GM19043 (cell line): ENCODE results near the gene RIOK3.
"Not testable (repeated sequence)": the region's sequence is repeated elsewhere in the genome, so short reads cannot be mapped to it uniquely, and the experiment has no call there.

Source experiments
- ATAC-seq: cut with Tn5 transposase; IDR thresholded peaks from one replicate; pipeline ENCODE4 v1.9.1; 2021; ENCODE audit warnings: low read depth; ENCODE audit not compliant: unreplicated experiment

Gene RIOK3

DNA sequence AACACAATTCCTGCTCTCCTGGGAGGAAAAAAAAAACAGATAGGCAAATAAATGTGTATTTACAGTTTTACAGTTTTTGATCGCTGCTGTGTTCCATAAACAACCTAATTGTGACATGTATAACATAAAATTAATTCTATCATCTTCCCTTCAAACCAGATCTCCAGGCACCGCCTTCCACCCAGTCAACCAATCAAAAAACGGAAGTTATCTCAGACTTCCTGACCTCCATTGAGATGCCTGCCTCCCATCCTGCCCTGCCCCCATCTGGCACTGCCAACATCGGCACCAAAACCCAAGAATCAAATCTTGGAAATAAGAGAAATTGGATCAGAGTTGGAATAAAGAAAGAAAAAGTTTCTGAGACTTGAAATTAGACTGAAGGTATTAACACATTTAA is 3.1 kb upstream of the RIOK3 start:
- ATAC-seq, result no peak

DNA sequence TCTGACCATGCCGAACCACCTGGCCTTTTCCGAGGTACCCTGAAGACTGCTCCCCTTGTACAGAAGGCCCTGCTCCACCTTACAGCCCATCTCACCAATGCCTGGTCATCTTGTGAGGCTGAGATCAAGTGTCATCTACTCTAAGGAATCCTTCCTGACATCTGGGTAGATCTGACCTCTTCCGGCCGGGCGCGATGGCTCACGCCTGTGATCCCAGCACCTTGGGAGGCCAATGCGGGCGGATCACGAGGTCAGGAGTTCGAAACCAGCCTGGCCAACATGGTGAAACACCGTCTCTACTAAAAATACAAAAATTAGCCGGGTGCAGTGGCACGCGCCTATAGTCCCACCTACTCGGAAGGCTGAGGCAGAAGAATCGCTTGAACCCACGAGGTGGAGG is 2.1 kb upstream of the RIOK3 start:
- no peak for ATAC-seq

DNA sequence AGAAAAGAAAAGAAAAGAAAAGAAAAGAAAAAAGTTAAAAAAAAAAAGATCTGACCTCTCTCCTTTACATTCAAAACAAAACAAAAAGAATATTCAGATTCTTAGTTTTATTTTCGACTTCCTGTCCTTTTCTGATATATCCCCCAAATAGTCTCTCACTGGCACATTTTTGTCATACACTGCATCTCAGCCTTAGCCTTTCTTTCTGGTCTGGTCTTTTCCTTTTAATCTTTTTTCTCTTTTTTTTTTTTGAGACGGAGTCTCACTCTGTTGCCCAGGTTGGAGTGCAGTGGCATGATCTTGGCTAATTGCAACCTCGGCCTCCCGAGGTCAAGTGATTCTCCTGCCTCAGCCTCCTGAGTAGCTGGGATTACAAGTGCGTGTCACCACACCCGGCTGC is 1.6 kb upstream of the RIOK3 start:
- ATAC-seq, result no peak

DNA sequence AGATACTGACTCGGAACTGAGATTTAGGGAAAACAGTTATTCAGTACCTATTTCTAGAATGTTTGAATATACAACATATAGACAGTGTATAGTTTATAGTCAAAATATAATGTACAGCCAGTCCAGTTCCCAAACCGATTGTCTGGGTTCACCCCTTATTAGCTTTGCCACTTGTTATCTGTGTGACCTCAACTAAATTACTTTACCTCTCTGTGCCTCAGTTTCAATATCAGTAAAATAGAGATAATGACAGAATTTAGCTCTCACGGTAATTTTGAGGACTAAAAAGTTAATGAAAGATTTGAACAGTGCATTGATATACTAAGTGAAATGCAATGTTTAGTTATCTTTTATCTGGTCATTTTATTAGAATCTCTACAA is 750 bp upstream of the RIOK3 start:
- no peak for ATAC-seq

DNA sequence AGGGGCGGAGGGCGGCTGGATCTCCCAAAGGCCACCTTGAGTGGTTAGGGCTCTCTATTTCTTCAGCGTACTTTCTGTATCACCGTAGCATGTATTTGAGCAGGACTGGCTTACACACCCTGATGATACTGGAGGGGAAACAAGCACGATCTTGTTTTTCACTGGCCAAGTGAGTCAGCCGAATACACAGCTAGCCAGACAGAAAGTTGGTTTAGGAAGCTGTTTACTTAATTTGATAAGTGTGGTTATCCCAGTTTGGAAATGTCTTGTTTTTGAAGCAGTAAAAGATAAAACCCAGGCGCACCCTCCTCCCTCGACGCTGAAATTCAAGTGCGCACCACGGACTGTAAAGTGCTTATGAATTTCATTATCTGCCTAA is 582 bp downstream of the RIOK3 start:
- no peak for ATAC-seq

DNA sequence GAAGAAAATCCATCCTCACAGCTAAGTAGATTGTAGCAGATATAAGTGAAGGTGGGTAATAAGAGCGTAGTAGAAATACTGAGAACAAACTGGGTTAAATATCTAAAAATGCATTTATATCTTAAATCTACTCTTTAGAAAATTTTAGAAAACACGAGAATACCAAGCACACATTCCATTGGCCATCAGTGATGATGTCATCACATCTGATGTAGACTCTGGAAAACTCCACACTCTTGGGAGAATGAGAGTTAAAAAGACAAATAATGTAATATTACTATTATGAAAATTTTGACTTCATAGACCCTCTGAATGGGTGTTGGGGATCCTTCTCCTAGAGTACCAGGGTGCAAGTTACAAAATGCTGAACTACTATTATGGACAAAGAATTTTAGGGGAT is 3.7 kb downstream of the RIOK3 start:
- ATAC-seq, result no peak

DNA sequence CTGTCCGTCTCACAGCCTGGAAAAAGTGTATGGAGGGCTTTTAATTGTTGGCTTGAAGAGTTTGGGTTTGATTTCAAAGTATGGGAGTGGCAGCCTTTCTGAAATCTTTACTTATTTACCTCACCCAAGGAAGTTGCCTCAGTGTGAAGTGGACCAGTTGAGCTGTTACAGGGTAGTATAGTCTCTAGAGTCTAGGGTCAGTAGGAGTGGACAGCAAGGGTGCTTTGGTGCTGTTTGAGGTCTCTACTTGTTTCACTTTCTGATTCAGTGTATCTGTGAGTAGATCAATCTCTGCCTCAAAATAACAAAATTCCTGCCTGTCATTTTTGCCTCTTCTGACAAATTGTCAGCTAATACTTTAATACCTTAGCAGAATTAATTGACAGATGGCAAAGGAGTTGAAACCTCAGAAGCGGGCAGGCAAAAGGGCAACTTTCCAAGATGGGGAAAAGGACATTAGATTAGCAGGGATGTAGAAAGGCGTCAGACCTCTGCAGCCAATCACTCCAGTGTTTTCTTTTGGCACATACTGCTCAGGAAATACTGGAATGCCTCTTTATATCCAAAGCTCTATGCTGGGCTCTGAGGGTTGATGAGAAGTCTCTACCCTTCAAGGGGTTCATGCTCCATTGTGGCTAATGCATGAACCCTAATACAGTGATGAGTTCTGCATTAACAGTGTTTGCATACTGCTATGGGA is 5.9 kb downstream of the RIOK3 start:
- ATAC-seq, result no peak

DNA sequence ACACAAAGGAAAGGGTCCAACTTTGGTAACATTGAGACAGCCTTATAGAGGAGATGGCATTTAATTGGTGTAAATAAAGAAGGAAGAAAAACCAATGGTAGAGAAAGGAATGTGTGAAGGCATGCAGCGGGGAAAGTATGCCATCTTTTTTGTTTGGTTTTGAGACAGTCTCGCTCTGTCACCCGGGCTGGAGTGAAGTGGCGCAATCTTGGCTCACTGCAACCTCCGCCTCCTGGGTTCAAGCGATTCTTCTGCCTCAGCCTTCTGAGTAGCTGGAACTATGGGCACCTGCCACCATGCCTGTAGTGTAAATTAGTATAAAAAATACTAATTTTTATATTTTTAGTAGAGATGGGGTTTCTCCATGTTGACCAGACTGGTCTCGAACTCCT is 6.4 kb downstream of the RIOK3 start:
- ATAC-seq, result no peak

DNA sequence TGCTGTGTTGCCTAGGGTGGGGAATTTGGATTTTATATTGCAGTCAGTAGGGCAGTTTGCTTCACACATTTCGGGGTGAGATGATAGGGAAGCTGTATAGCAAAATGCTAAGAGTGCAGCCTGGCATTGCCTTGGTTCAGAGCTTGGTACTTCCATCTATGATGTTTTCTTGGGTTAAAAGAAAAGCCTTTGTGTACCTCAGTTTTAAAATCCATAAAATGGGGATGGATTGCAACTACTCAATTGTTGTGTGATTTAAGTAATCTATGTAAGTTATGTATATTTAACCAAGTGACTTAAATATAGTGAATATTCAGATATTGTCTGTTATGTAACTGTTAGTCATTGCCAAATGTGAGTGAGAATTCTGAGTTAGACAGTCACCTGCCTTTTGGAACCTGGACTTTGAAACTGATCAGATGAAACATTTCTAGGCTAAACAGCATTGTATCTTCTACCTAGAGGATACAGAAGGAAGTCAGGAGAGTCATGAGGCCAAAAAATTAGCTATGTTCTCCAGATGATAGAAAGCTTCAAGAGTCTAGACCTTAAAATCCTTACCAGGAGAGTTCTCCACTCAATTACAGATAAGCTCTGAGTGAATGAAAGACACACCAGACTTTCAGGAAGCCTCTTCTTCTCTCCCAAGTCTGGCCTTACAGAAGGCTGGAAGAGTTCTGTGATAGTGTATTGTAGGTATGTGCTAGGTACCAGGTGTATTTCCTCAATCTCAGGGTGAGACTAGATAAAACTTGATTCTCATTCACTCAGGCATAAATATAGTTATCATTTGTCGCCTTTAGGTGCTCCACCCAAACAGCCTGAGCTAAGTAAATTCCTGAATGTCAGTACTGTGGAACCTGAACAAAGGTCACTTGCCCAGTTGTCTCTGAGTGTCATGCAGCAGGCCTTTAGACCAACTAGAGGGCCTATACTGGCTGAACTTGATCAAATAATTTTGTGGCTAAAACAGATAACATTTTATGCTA is 7.5 kb downstream of the RIOK3 start:
- no peak for ATAC-seq

DNA sequence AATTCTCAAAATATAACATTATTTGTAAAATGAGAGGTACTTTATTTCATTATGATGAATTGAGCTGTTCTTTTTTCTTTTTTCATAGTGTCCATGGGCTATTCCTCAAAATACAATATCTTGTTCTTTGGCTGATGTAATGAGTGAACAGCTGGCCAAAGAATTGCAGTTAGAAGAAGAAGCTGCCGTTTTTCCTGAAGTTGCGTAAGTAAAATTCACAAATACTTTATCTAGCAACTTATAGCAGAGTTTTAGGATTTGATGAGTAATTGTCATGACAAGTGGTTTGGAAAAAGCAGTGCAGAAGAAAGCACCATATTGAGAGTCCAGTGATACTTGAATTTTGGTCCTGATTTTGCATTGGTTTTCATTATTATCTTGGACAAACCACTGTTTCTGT is 9.8 kb downstream of the RIOK3 start:
- ATAC-seq, result no peak

DNA sequence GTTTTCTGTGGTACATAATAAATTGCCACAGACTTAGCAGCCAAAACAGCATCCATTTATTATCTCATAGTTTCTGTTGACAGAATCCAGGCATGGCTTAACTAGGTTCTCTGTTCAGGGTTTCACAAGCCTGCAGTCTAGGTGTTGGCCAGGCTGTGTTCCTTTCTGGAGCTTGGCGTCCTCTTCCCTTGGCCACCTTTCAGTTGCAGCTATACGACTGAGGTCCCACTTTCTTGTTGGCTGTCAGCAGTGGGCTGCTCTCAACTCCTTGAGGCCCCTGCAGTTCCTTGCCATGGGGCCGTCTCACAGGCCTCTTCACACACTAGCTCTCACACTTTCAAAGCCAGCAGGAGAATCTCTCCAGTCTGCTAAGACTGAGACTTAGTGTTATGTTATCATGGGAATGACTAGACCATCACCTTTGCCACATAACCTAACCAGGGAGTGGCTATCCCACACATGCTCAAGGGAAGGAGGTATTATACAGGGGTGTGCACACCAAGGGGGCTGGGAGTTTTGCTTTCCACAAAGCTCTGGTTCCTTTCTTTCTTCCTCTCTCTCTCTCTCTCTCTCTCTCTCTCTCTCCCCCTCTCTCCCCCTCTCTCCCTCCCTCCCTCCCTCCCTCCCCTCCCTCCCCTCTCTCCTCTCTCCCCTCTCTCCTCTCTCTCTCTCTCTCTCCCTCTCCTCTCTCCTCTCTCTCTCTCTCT is 15.8 kb downstream of the RIOK3 start:
- no peak for ATAC-seq

DNA sequence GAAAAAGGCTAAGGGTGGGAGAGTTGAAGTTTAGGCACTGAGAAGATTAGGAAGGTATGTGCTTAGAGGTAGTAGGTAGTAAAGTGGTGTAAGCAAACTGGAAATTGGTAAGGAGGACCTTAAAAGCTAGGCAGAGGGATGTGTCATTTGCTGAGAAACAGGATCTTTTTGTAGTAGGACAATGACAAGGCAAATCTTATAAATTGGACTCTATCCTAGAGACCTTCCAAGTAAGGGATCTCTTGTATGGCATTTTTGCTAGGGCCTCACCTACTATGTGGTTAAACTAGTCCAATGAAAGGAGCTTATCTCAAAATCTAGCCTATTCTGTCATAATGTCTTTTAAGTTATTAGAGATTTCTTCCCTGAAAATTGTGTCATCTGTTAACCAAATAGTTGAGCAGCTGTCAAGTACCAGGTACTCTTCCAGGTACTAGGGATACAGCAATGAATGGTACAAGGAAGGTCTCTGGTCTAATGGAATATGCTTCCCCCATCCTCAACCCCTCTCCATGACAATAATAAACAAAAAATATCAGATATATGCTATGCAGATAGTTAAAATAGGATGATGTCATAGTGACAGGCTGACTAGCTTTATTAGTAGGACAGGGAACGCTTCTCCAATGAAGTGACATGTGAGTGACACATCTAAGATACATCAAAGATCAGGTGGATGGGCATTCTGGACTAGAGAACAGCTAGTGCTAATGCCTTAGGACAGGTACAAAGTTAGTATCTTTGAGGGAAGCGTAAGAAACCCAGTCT is 17.7 kb downstream of the RIOK3 start:
- ATAC-seq, result no peak

DNA sequence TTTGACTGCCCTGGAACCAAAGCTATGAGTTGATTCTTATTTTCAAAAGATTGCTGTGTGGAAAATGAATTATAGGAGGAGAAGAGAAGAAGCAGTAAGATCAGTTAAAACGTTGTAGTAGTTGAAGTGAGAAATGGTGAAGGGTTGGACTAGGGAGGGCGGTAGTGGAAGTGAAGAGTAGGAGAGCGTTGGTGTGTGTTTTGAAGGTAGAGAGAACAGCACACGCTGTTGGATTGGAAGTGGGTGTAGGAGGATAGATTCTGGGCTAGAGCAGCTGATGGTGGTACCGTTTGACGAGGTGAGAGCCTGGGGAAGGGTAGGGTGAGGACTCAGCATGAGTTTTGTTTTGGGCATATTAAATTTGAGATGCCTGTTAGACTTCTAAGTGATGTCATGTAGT is 18.4 kb downstream of the RIOK3 start:
- no peak for ATAC-seq

DNA sequence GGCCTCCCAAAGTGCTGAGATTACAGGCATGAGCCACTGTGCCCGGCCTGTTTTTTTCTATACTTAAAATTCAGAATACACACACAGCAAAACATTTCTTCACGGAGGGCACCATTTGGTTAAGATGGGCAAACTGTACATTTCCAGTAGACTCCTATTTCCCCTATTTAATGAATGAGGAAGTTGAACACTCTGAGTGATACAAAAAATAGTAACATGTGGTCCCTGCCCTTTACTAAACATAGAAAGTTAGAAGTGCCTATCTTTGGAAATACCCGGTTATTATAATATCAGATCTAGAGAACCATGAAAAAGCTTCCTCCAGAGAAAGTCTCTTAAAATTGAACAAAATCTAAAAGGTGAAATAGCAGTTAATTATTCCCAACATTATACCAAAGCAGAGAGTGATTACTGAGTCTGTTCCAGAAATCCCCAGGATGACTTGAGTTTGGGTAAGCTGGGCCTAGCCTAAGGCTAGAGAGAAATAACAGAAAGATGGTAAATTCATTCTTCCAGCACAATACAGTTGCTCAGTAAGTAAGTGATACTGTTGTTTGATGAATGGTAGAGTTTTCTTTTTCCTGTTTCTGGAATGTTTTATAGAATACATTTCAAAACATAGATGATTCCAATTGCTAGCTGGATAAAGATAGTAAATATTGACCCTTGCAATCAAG is 26.9 kb downstream of the RIOK3 start:
- ATAC-seq, result no peak

DNA sequence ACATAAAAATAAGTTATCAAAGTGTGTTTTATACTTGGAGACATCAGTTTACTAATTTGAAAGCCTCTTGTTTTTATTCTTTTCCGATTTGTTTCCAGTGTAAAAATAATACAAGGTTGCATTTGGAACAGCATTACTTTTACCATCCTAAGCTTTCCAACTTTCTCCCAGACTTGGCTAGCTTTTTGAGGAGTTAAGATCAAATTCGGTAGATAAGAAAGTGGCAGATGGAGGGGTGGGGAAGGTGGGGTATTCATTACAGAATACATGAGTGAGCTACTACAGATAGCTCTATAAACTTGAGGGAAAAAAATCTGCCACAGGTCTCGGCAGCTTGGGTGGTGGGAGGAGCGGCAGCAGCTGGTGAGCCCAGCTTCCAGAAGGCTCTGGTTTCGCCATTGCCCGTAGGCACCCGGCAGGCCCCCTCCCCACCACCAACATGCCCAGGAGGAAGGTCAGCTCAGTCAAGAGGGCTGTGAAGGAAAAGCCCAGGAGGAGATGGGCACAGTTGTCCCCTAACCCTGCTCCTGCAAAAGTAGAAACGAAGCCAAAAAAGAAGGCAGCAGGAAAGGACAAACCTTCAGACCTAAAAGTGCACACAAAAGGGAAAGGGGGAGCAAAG is 31.6 kb downstream of the RIOK3 start:
- ATAC-seq, result no peak

DNA sequence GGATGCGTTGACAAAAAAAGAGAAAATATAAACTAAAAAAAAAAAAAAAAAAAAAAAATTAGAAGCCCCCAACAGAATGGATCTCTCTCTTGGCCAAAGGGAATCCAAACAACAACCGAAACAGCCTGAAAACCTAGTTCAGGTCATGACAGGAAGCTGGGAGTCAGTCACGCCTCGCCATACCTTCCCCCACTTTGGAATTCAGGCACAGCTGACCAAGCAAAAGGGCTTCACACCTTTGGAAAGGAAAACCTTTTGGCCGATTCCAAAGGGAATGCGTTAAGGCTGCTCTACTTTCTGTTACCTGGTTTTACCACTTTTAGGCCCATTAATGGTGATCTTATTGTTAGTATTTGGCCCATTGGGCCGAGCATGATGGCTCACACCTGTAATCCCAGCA is 32.3 kb downstream of the RIOK3 start:
- no peak for ATAC-seq

DNA sequence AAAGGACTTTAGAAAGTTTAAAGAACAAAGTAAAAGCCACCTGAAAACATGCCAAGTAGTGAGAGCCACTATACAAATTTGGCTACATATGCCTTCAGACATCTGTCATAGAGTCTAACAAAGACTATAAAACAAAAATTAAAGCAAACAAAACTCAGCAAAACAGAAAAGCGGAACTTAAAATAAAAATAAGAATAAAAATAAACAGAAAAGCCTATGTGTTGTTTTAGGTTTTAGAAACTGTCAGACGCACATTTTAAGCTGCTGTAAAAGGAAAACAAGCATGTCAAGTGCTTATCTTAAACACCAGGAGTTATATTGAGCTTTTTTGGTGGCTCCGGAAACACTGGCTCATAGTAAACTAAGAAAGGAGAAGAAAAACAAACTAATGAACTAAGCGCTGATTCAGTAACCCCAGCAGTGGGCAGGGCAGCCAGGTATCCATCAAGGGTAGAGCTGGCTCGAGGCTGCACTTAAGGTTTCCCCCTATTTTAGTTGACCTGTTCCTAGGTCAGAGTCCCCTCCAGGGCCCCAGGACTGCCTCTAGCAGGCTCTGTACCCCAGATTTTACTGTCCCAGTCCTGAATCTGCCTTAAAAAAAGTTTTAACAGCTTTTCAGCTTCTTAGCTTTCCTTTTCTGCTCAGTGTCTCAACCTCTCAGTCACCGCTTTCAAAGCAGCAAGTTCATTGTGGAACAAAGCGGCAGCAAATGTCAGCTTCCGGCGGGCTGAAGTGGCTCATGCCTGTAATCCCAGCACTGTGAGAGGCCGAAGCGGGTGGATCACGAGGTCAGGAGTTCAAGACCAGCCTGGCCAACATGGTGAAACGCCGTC is 34.9 kb downstream of the RIOK3 start:
- ATAC-seq, result peak; percentile 61

DNA sequence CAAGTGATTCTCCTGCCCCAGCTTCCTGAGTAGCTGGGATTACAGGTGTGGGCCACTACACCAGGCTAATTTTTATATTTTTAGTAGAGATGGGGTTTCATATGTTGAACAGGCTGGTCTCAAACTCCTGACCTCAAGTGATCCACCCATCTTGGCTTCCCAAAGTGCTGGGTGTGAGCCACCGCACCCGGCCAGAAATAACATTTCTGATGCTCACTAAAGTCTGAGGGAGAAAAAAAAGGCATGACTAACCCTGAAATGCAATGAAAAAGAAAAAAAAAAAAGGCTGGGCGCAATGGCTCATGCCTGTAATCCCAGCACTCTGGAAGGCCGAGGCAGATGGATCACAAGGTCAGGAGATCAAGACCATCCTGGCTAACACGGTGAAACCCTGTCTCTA is 36.5 kb downstream of the RIOK3 start:
- not testable (repeated sequence) for ATAC-seq

DNA sequence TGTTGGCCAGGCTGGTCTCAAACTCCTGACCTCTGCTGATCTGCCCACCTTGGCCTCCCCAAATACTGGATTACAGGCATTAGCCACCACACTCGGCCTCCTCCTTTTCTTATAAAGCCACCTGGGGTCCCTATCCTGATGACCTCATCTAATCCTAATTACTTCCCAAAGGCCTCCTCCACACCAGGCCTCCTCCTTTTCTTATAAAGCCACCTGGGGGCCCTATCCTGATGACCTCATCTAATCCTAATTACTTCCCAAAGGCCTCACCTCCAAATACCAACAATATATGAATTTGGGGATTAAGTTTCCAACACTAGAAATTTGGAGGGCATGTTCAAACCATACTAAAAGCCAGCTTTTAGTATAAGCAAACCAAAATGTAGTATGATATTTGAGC is 40.6 kb downstream of the RIOK3 start:
- ATAC-seq, result no peak
